Upper lobe of right lung (tissue), 1 donor: ENCODE measurements around the gene SHOC2. TPM values are rescaled to one million over a fixed set of nuclear protein-coding genes. Genes with fewer than 3 reads are reported as not detected.

Experiments used
- ATAC-seq: fragments of 200-7000 bp; cut with Tn5 transposase; one replicate; pipeline ENCODE4 v1.9.1; 2020; ENCODE audit warnings: mild to moderate bottlenecking, moderate library complexity
- DNase-seq: peaks from one replicate; pipeline ENCODE4 v3.0.0-alpha.2; 2020
- H3K27ac ChIP-seq: fragments of 200-600 bp; one replicate; pipeline ENCODE4 v1.8.0; 2022
- H3K27me3 ChIP-seq: fragments of 200-600 bp; one replicate; pipeline ENCODE4 v1.8.0; 2022; ENCODE audit warnings: mild to moderate bottlenecking
- H3K36me3 ChIP-seq: fragments of 200-600 bp; one replicate; pipeline ENCODE4 v1.8.0; 2022
- H3K4me1 ChIP-seq: fragments of 200-600 bp; one replicate; pipeline ENCODE4 v1.8.0; 2022
- H3K4me3 ChIP-seq: fragments of 200-600 bp; one replicate; pipeline ENCODE4 v1.8.0; 2022; ENCODE audit warnings: mild to moderate bottlenecking
- H3K9me3 ChIP-seq: fragments of 200-600 bp; one replicate; pipeline ENCODE4 v1.8.0; 2022
- intact Hi-C: fragments of 100-400 bp; cut with DNase I; formaldehyde crosslinking; loops from one replicate; pipeline ENCODE4 v1.11.0; 2022
- total RNA-seq: library from RNA; stranded (reverse); fragmentation: NEBNext Ultra II Directional; extraction: Animal tissue kit (Norgen Biotek cat#: 25700); gene quantifications from one replicate; pipeline ENCODE4 v1.2.1, GENCODE V29; 2021
- TF ChIP-seq, protein P1 (sequence below): fragments of 200-600 bp; IDR thresholded peaks from one replicate; pipeline ENCODE4 v1.8.0; 2022; ENCODE audit warnings: antibody characterized with exemption
- donor health status: DM: no; HTN: yes; CAD: no; lungs with severe emphysema.

Gene SHOC2
- total RNA-seq, 1 donor from 2014 or later, result 58.4 TPM

DNA sequence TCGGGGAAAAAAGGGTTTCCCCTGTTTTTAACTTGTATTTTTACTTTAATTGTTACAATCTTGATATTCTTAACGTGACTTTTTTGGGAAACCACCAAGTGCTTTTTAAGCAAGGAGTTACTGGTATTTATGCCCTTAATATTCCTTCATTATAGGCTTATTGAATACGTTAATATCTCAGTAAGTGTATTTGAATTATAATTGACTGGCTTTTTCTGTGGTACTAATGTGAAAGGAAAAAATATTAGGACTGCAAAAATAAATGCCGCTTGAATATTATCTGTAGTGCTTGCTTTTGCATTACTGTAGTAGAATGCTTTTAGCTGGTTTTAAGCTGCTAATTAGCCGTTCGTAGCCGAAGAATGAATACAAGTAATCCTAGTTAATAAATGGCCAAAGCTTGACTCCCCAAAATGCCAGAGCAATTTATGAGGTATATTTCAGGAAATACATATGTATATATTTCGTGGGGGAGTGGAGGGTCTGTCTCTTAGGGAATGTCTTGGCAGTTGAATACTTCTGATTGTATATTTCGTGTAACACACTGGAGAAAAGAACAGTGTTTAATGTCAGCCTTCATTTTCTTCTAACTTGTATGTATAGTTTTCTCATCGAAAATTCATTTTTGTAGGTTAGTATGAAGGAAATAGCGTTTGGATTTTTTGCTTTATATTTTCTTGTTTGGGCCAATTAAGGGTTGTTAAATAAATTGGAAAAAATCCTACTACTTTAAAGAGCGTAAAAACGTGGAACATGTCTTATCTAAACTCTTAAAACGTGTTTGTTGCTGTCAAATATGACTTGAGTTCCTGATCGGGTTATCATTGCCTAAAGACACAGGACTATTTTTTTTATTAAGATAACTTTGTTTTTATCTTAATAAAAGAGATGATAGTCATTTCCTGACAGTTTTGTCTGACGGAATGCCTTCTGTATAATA, 46.1 kb upstream of the SHOC2 start:
- ATAC-seq (no peak), DNase-seq (no peak)
- no peaks in the 10 kb centered on the region for H3K9me3 ChIP-seq
- intact Hi-C loops, result no loop called here
- TF ChIP-seq, protein P1, sequence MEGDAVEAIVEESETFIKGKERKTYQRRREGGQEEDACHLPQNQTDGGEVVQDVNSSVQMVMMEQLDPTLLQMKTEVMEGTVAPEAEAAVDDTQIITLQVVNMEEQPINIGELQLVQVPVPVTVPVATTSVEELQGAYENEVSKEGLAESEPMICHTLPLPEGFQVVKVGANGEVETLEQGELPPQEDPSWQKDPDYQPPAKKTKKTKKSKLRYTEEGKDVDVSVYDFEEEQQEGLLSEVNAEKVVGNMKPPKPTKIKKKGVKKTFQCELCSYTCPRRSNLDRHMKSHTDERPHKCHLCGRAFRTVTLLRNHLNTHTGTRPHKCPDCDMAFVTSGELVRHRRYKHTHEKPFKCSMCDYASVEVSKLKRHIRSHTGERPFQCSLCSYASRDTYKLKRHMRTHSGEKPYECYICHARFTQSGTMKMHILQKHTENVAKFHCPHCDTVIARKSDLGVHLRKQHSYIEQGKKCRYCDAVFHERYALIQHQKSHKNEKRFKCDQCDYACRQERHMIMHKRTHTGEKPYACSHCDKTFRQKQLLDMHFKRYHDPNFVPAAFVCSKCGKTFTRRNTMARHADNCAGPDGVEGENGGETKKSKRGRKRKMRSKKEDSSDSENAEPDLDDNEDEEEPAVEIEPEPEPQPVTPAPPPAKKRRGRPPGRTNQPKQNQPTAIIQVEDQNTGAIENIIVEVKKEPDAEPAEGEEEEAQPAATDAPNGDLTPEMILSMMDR, result no peak
- H3K27me3 ChIP-seq, result no peaks in the 10 kb centered on the region
- H3K36me3 ChIP-seq, result peaks cover 2% of the 10 kb centered on the region
- H3K4me3 ChIP-seq, result peak overlapping the region; percentile 89
- peaks cover 27% of the 10 kb centered on the region for H3K4me1 ChIP-seq
- peak overlapping the region; percentile 94 for H3K27ac ChIP-seq

DNA sequence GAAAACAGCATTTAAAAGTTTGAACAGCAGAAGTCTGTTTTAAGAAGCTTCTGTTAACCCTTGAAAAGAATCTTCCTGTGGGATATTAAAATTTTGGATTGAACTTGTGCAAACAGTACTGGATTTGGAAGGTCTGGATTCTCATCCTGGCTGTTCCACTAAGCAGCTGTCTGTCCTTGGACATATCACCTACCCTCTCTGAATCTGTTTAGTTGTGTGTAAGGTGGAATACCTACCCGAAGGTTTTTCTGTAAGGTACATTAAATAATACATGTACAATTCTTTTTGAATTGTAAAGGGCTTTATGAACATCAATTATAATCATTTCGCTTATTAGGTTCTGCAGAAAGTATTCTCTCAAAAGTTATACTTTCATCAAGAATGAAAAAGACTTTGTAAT, 45.5 kb upstream of the SHOC2 start:
- Histone ChIP-seq H3K27ac (no peak overlapping the region), H3K36me3 (peaks cover 9% of the 10 kb centered on the region), H3K4me1 (peaks cover 21% of the 10 kb centered on the region), H3K9me3 (no peaks in the 10 kb centered on the region), H3K4me3 (peak overlapping the region; percentile 89), H3K27me3 (no peaks in the 10 kb centered on the region)
- ATAC-seq (no peak), DNase-seq (no peak)
- TF ChIP-seq, protein P1, result no peak
- intact Hi-C loops, result no loop called here

DNA sequence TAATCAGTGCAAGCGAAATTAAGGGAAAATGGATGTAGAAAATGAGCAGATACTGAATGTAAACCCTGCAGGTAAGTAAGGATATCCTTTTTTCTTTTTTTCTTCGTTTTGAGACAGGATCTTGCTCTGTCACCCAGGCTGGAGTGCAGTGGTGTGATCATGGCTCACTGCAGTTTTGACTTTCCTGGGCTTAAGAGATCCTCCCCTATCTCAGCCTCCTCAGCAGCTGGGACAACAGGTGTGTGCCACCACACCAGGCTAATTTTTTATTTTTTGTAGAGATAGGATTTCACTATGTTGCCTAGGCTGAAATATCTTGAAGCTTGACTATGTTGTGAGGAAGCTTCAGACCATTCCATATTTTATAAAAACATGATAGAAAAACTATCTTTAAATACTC, 43.4 kb upstream of the SHOC2 start:
- intact Hi-C loops, result no loop called here
- Histone ChIP-seq H3K4me3 (no peak overlapping the region), H3K36me3 (peaks cover 14% of the 10 kb centered on the region), H3K4me1 (peaks cover 14% of the 10 kb centered on the region), H3K9me3 (no peaks in the 10 kb centered on the region), H3K27me3 (no peaks in the 10 kb centered on the region), H3K27ac (no peak overlapping the region)
- TF ChIP-seq, protein P1, result no peak
- DNase-seq (no peak), ATAC-seq (no peak)

DNA sequence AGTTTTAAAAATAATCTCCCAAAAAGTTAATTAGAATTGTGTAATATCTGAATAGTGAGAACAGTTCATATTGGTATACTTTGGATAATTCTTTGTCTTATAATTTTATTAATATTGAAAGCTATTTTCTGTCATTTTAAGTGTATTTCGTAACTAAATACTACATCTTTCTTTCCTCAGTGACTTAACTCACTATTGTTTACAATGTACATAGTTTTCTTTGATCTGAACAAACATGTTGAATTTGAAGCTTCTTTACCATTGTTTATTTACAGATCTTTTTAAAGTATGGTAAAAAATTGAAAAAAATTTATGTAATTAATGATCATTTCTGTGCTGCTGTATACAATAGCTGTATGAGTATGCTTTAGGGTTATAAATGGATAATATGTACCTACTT, 42.6 kb upstream of the SHOC2 start:
- H3K27me3 ChIP-seq, result no peaks in the 10 kb centered on the region
- peaks cover 11% of the 10 kb centered on the region for H3K4me1 ChIP-seq
- intact Hi-C loops, result no loop called here
- H3K36me3 ChIP-seq, result peaks cover 22% of the 10 kb centered on the region
- DNase-seq, result no peak
- no peak overlapping the region for H3K27ac ChIP-seq
- TF ChIP-seq, protein P1, result no peak
- no peaks in the 10 kb centered on the region for H3K9me3 ChIP-seq
- ATAC-seq, result no peak
- no peak overlapping the region for H3K4me3 ChIP-seq

DNA sequence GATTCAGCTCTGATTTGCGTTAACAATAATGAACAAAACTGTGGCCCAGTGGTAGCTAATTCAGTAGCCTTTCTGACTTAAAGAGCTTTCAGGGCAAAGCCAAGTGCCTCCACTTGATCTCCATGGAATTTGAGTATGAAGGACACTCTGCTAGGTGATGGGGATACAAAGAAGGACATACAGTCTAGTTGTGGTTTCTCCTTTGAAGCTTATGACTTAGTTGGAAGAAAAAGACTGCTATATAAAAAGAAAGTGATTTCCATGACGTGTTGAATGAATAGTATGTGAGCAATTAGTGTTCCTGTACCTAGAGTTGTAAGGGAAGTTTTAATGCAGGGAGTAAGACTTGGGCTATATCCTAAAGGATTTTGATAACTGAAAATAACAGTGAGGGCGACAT, 39.4 kb upstream of the SHOC2 start:
- TF ChIP-seq, protein P1, result no peak
- no peaks in the 10 kb centered on the region for H3K9me3 ChIP-seq
- no peaks in the 10 kb centered on the region for H3K27me3 ChIP-seq
- peaks cover 47% of the 10 kb centered on the region for H3K36me3 ChIP-seq
- H3K27ac ChIP-seq, result no peak overlapping the region
- no peaks in the 10 kb centered on the region for H3K4me1 ChIP-seq
- DNase-seq, result no peak
- intact Hi-C loops, result no loop called here
- ATAC-seq, result no peak
- H3K4me3 ChIP-seq, result no peak overlapping the region
